ENCODE results near the gene KANSL3.

GRCh38 chr2:96565111-96565510 is 73.0 kb downstream of the KANSL3 start:
- no peak for TF ChIP-seq CTCF (IDR thresholded peaks at IDR 0.05)
- no peak for TF ChIP-seq ZFX (IDR thresholded peaks at IDR 0.05; ENCODE audit: borderline replicate concordance)
